D341Med (cell line): ENCODE measurements around the gene DSCAM.

ENCODE experiments used
- DNase-seq: peaks from one replicate; pipeline ENCODE4 v3.0.0; 2012; ENCODE audit warnings: low spot score

The DSCAM gene

GRCh38 chr21:40606341-40606740, 240.6 kb downstream of the DSCAM start:
- no peak for DNase-seq

DNA sequence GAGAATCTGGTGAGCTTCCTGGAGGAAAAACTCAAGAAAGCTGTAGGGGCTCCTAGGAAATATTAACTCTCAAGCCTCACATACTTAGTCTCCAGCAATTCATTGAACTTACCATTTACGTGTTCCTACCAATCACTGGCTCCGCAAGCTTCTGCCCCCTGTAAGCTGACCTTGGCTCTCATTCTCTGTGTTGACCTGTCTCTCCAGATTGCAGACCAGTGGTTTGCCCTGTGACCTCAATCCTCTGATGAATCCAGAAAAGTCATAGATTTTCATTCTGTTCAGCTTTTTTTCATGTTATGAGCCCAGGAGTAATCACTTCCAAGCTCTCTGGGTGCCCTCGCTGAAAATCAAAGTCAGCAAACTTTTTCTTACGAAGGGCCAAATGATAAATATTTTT, 241.9 kb downstream of the DSCAM start:
- no peak for DNase-seq

DNA sequence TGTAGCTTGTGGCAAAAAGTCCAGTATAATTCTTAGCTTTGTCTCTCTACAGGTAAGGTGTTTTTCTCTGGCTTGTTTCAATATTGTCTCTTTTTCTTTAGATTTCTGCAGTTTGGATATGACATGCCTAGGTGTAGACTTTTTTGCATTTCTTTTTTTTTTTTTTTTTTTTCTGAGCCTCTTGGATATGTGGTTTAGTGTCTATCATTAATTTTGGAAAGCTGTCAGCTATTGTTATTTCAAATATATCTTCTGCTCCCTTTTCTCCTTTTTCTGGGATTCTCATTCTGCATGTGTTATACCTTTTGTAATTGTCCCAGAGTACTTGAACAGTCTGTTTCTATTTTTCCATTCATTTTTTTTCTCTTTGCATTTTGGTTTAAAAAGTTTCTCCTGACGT, 243.2 kb downstream of the DSCAM start:
- no peak for DNase-seq

- DNase-seq, result no peak
These were observed 244.9 kb downstream of the DSCAM start for GRCh38 chr21:40602080-40602479.

GRCh38 chr21:40595806-40596205, 251.2 kb downstream of the DSCAM start:
- DNase-seq, result no peak

- no peak for DNase-seq
These were observed 259.1 kb downstream of the DSCAM start for GRCh38 chr21:40587736-40588346.

DNA sequence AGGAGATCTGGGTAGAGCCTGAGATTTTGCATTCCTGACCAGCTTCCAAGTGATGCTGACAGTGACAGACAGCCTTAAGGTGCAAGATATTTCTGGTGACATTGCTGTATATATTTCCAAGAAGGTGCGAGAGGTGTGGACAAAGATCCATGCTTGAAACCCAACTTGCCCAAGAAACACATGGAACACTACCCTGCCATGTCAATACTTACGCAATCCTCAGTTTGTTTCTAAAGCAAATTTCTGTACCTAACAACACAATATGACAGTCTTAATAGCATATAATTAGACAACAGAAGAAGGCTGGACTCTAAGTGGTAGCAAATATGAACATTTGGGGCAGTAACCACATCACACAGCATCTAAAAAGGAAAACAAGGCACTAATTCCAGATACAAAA, 260.4 kb downstream of the DSCAM start:
- DNase-seq, result no peak

DNA sequence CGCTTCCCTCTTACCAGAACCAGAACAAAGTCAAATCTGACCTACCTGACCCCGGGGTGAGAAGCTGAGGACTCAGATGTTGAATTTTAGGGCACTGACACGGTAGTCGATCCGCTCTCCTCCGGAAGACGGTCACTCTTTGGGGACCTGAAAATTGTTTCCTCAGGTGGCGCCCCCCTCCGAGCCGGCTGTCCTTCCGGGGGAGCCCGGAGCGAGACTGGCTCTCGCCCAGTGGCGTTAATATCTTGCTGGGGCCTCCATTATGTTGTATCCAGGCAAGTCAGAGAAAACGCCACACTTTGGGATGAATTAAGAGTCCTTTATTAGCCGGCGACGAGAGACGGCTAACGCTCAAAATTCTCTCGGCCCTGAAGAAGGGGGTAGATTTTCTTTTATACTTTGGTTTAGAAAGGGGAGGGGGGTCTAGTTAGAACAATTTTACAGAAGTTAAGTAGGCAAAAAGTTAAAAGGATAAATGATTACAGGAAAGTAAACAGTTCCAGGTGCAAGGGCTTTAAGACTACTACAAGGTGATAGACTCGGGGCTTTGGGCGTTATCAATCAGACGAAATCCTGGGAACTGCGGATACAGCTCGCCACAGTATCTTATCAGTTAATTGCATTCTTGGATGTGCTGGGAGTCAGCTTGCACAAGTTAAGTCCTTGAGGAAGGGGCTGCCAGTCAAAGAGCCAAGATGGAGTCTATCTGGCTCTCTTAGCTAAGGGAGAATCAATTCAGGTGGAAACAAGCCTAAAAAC, 269.5 kb downstream of the DSCAM start:
- DNase-seq, result no peak

DNA sequence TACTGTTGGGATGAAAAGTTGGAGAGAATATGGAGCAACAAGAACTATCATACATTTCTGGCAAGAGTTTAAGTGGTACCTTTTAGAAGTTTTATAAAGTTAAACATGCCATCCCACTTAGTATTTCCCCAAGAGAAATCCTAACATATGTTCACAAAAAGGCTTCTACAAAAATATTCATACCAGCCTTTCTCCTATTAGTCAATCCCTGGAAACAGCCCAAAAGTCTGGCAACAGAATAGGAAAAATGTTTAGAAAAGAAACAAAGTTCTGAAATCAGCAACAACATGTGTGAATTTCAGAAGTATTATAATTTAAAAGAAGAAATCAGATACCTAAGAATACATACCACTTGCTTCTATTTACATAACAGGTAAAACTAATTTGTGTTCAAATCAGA, 271.0 kb downstream of the DSCAM start:
- no peak for DNase-seq

DNA sequence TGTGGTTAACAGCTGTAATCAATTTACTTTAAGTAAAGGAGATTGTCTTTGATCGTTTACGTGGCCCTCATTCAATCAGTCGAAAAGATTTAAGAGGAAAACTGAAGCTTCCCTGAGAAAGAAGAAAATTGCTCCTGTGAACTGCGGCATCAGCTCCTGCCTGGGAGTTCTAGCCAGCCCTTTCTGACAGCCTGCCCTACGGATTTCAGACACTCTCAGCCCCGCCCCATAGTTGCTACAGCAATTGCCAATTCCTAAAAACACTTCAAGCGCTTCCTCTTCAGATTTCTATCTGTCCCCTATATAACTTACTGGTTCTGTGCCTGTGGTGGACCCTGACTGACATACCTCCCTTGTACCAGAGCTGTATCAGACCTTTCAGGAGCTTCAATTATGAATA, 277.6 kb downstream of the DSCAM start:
- no peak for DNase-seq

GRCh38 chr21:40568807-40569206, 278.2 kb downstream of the DSCAM start:
- peak; percentile 49 for DNase-seq

- DNase-seq, result no peak
These were observed 279.5 kb downstream of the DSCAM start for GRCh38 chr21:40567501-40567900.

GRCh38 chr21:40566486-40566885, 280.5 kb downstream of the DSCAM start:
- no peak for DNase-seq

DNA sequence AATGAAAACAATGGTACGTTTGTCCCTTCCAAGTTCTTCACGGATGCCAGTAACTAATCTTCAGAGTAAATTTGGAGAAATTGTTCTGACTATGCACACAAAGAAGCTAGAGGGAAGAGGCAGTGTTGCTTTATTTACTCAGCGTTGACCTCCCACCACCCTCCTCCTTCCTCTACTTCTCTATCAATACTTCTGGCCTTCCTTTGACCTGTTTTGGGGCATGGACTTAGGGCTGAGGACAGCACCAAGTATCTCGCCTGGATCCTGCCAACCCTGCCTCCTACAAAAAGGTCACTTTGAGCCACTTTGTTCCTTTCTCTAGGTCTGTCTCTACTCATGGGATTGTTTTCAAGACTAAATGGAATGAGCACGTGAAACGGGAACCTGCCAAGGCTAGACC, 282.6 kb downstream of the DSCAM start:
- DNase-seq, result no peak

DNA sequence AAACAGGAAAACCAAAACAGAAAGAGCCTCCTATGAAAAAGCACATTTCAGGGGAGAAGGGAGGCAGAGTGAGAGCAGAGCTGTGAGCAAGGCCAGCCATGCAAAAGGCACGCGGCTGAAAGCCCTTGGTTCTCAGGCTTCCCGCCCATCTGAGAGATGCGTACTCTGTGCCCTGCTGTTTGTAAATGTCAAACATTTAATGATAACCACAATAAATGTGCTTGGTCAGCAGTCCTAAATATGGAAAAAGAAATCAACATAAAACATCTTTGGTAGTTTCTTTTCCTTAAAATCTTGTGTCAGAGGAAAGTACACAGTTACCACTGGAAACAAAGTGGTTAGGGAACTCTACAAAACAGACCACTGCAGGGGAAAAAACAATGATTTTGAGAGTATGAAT, 283.1 kb downstream of the DSCAM start:
- no peak for DNase-seq

DNA sequence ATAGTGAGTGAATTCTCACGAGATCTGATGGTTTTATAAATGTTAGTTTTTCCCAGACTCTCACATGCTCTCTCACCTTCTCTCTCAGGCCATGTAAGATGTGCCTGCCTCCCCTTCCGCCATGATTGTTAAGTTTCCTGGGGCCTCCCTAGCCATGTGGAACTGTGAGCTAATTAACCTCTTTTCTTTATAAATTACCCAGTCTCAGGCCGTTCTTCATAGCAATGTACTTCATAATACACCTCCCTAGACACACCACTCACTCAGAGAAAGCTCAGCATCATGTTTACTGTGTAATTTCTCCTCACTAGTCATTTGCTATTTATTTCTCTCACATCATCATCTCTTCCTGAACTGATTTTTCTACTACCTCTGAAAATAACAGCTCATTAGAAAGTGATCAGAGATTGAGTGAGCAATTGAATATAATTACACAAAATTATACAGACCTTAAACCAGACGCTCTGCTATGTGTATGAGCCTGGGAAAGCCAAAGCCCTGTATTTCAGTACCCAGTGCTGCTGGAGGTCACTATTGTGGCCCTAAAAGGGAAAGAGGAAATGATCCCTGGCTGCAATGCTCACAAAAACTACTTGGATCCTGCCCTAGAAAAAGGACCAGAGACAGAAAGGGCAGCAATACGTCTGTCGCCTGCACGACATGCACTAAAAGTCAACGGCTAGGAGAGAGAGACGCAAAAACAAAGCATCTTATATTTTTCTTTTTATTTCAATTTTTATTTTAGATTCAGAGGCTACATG, 284.5 kb downstream of the DSCAM start:
- DNase-seq, result no peak

DNA sequence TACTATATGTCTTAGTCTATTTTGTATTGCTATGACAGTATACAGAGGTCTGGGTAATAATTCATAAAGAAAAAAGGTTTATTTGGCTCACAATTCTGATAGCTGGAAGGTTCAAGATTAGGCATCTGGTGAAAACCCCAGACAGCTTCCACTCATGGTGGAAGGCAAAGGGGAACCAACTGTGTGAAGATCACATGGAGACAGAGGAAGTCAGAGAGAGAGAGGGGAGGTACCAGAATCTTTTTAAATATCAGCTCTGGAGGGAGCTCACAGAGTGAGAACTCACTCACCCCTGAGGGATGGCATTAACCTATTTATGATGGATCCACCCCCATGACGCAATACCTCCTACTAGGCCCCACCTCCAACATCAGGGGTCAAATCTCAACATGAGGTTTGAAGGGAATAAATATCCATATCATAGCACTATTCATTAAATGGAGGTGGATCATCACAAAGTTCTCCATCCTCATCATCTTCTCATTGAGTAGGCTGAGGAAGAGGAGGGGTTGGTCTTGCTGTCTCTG, 290.5 kb downstream of the DSCAM start:
- DNase-seq, result no peak

DNA sequence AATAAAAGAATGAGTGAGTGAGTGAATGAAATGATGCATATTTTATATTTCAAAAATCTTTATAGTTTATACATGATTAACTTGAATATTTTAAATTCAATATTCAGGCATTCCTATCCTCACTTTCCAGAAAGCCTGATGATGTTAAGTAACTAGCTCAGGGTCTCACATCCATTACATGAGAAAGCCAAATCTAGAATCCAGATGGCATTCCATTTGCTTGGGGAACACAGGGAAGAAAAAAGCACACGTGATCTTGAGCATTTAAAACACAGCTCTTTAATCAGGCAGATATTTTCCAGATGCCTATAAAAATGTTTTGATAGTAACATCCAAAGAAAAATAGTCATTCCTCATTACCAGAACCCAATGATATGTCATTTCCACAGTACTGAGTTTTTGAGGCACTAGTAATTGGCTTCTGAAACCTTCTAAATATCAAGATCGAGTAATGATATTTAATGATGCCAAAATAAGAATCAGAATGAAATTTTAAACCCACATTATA, 291.9 kb downstream of the DSCAM start:
- no peak for DNase-seq

DNA sequence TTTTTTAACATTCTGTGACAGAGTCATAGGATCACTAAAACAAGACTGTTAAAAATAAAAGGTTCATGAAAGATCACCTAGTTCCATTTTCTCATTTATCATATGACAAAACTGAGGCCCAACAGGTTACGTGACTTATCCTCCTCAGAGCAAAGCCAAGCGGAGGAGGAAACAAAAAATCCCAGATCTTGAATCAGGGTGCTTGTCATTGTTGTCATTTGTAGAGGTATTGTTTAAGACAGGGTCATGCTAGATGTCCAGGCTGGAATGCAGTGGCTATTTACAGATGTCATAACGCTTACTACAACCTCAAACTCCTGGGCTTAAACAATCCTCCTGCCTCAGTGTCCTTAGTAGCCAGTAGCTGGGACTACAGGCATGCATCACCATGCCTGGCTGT, 293.2 kb downstream of the DSCAM start:
- DNase-seq, result no peak

GRCh38 chr21:40547906-40548513, 298.9 kb downstream of the DSCAM start:
- DNase-seq, result peak; percentile 65

GRCh38 chr21:40546647-40547046, 300.3 kb downstream of the DSCAM start:
- DNase-seq, result no peak

GRCh38 chr21:40540216-40540615, 306.7 kb downstream of the DSCAM start:
- no peak for DNase-seq
